GM23338 (cell line): Measurements from ENCODE around the gene INO80B. TPM values are rescaled to one million over a fixed set of nuclear protein-coding genes. Genes with fewer than 3 reads are reported as not detected.

Experiments
- ATAC-seq: fragments of 200-7000 bp; cut with Tn5 transposase; 3 replicates; pipeline ENCODE4 v1.9.1; 2020
- DNase-seq: peaks from one replicate; pipeline ENCODE4 v3.0.0-alpha.2; 2015; ENCODE audit warnings: low spot score
- H2AFZ ChIP-seq: fragments of 200-600 bp; sonication (generic); 2 replicates; pipeline ENCODE4 v1.8.0; 2016; ENCODE audit warnings: antibody characterized with exemption, mild to moderate bottlenecking, moderate library complexity
- H3F3A ChIP-seq: fragments of 200-600 bp; sonication (generic); replicated peaks from 2 replicates; pipeline ENCODE4 v1.8.0; 2017; ENCODE audit warnings: antibody characterized with exemption, mixed run types, low read depth
- H3K27ac ChIP-seq: fragments of 200-600 bp; sonication (generic); 2 replicates; pipeline ENCODE4 v1.6.1; 2016; ENCODE audit warnings: low read depth
- H3K27me3 ChIP-seq: fragments of 200-600 bp; sonication (generic); 2 replicates; pipeline ENCODE4 v1.8.0; 2016; ENCODE audit warnings: mild to moderate bottlenecking, mixed run types, moderate library complexity; ENCODE audit not compliant: insufficient read depth
- H3K36me3 ChIP-seq: fragments of 200-600 bp; sonication (generic); 2 replicates; pipeline ENCODE4 v1.8.0; 2016; ENCODE audit warnings: mild to moderate bottlenecking; ENCODE audit not compliant: insufficient read depth
- H3K4me1 ChIP-seq: fragments of 200-600 bp; sonication (generic); 2 replicates; pipeline ENCODE4 v1.8.0; 2016; ENCODE audit warnings: mild to moderate bottlenecking, moderate library complexity; ENCODE audit not compliant: insufficient read depth
- H3K4me2 ChIP-seq: fragments of 200-600 bp; sonication (generic); 2 replicates; pipeline ENCODE4 v1.7.1; 2017; ENCODE audit warnings: mixed run types
- H3K4me3 ChIP-seq: fragments of 200-600 bp; sonication (generic); 2 replicates; pipeline ENCODE4 v1.6.1; 2016; ENCODE audit warnings: mixed run types
- H3K79me2 ChIP-seq: fragments of 200-600 bp; sonication (generic); replicated peaks from 2 replicates; pipeline ENCODE4 v1.8.0; 2017; ENCODE audit warnings: mild to moderate bottlenecking; ENCODE audit not compliant: insufficient read depth
- H3K9me2 ChIP-seq: fragments of 200-600 bp; sonication (generic); 2 replicates; pipeline ENCODE4 v1.8.0; 2017; ENCODE audit not compliant: insufficient read depth
- H4K20me1 ChIP-seq: fragments of 200-600 bp; sonication (generic); replicated peaks from 2 replicates; pipeline ENCODE4 v1.8.0; 2017; ENCODE audit warnings: mild to moderate bottlenecking; ENCODE audit not compliant: insufficient read depth
- H3K27ac Mint-ChIP-seq: 2 replicates; pipeline ENCODE4 v1.8.0; 2020; ENCODE audit warnings: inconsistent platforms, mild to moderate bottlenecking, moderate library complexity, mixed read lengths
- H3K27me3 Mint-ChIP-seq: 3 replicates; pipeline ENCODE4 v1.8.0; 2022; ENCODE audit warnings: low read depth, mild to moderate bottlenecking, moderate library complexity, mixed read lengths, inconsistent platforms; ENCODE audit not compliant: insufficient read depth, poor library complexity
- H3K36me3 Mint-ChIP-seq: 3 replicates; pipeline ENCODE4 v1.8.0; 2021; ENCODE audit warnings: low read depth, mild to moderate bottlenecking, inconsistent platforms, moderate library complexity, mixed read lengths
- H3K4me1 Mint-ChIP-seq: 3 replicates; pipeline ENCODE4 v1.8.0; 2020; ENCODE audit warnings: mild to moderate bottlenecking, inconsistent platforms, mixed read lengths
- H3K4me3 Mint-ChIP-seq: 3 replicates; pipeline ENCODE4 v1.8.0; 2021; ENCODE audit warnings: moderate library complexity, mild to moderate bottlenecking, inconsistent platforms, mixed read lengths
- H3K9me3 Mint-ChIP-seq: 3 replicates; pipeline ENCODE4 v1.8.0; 2020; ENCODE audit warnings: moderate library complexity, mild to moderate bottlenecking, inconsistent platforms, mixed read lengths
- CREB1 ChIP-seq: fragments of 250-450 bp; sonication (Bioruptor Pico); IDR thresholded peaks from 2 replicates; pipeline ENCODE4 v1.5.0; 2020; ENCODE audit warnings: low read depth, mild to moderate bottlenecking, moderate library complexity
- EZH2 ChIP-seq: fragments of 200-600 bp; sonication (generic); IDR thresholded peaks from one replicate; pipeline ENCODE4 v1.8.0; 2017; ENCODE audit warnings: antibody characterized with exemption, mild to moderate bottlenecking, low read depth; ENCODE audit not compliant: unreplicated experiment
- EZH2phosphoT487 ChIP-seq: fragments of 200-600 bp; sonication (generic); IDR thresholded peaks from one replicate; pipeline ENCODE4 v1.8.1; 2018; ENCODE audit warnings: antibody characterized with exemption; ENCODE audit not compliant: unreplicated experiment
- JUNB ChIP-seq: IDR thresholded peaks from one replicate; pipeline ENCODE4 v1.6.1; 2016; ENCODE audit warnings: antibody characterized with exemption; ENCODE audit not compliant: unreplicated experiment
- NANOG ChIP-seq: IDR thresholded peaks from 2 replicates; pipeline ENCODE4 v1.6.1; 2016; ENCODE audit warnings: antibody characterized with exemption, borderline replicate concordance
- POLR2AphosphoS5 ChIP-seq: IDR thresholded peaks from 2 replicates; pipeline ENCODE4 v1.6.1; 2016; ENCODE audit warnings: antibody characterized with exemption, low read depth
- STAT1 ChIP-seq: IDR thresholded peaks from one replicate; pipeline ENCODE4 v1.6.1; 2016; ENCODE audit warnings: antibody characterized with exemption; ENCODE audit not compliant: unreplicated experiment
- ZNF114 ChIP-seq: fragments of 250-450 bp; sonication (Bioruptor Pico); IDR thresholded peaks from 2 replicates; pipeline ENCODE4 v1.5.0; 2020; ENCODE audit warnings: mild to moderate bottlenecking, moderate library complexity
- polyA plus RNA-seq: library from polyadenylated mRNA; unstranded; fragments of >200 nt; fragmentation: Nextera tagmentation; extraction: Ambion mirVana; gene quantifications from 2 replicates; pipeline ENCODE4 v1.2.1, GENCODE V29; 2016
- total RNA-seq: library from RNA; depleted of rRNA; stranded (reverse); fragments of >200 nt; shearing (Covaris generic); gene quantifications from 2 replicates; pipeline ENCODE4 v1.2.3, GENCODE V29; 2014
- TF ChIP-seq, protein P1 (sequence below): IDR thresholded peaks from one replicate; pipeline ENCODE4 v1.6.1; 2018; ENCODE audit warnings: antibody characterized with exemption; ENCODE audit not compliant: unreplicated experiment
- TF ChIP-seq, protein P2 (sequence below): IDR thresholded peaks from 2 replicates; pipeline ENCODE4 v1.6.1; 2016; ENCODE audit warnings: antibody characterized with exemption

The INO80B gene
- total and polyA plus RNA-seq, 2 experiments from 2014 or later: 5.1 to 21.8 TPM

DNA sequence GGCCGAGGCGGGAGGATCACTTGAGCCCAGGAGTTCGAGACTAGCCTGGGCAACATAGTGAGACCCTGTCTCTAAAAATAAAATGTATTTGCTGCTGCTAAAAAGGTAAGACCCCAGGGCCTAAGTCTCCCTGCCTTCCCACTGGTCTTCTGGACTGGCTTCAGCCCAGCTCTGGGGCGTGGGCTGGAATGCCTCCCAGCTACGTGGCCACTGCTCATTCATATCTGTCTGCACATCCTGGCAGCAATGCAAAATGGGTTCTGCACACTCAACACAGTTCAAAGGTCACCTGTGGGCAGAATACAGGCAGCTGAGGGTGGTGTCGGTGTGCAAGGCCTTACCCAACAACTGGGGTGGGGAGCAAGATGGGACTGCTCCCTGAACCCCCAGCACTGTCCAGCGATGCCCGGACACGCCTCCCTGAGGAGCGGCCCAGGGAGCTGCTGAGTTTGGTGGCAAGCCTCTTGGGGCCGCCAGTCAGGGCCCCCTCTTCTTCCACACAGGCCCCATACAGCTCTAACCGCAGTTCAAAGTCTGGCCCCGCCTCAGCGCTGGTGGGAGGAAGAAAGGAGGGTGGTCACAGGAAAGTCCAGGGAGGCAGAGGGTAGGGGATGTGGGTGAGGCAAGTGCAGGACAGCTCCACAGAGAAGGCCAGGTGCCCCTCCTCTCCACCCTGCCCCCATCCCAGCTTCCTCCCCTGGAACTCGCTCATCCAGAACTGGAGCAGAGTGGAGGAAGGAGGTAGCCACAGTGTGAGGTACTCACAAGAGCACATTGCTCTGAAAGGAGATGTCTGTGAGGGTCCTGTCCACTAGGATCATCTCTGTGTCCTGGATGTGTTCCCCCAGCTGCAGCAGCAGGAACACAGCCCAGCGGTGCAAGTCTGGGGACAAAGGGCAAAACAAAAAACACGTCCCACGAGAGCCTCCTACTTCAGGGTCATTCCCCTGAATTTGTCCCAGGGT lies 25.1 kb upstream of the INO80B start:
- DNase-seq (no peak), ATAC-seq (no peak)
- H3F3A ChIP-seq: 0 out of 2 replicates have a peak, but pooled peaks cover 7% of the 10 kb centered on the region
- Mint-ChIP-seq H3K9me3 (no peaks in the 10 kb centered on the region), H3K27me3 (peaks cover 11% of the 10 kb centered on the region), H3K27ac (no peak overlapping the region), H3K36me3 (peaks cover 79% of the 10 kb centered on the region), H3K4me3 (no peak overlapping the region), H3K4me1 (no peaks in the 10 kb centered on the region)
- peaks cover 10% of the 10 kb centered on the region for H3K79me2 ChIP-seq
- no peaks in the 10 kb centered on the region for H3K9me2 ChIP-seq
- no peaks in the 10 kb centered on the region for H3K4me1 ChIP-seq
- TF ChIP-seq EZH2 (no peak), STAT1 (no peak), JUNB (no peak), EZH2phosphoT487 (no peak), ZNF114 (CRISPR knock-in tag) (no peak), NANOG (no peak), CREB1 (no peak)
- TF ChIP-seq, protein P1, sequence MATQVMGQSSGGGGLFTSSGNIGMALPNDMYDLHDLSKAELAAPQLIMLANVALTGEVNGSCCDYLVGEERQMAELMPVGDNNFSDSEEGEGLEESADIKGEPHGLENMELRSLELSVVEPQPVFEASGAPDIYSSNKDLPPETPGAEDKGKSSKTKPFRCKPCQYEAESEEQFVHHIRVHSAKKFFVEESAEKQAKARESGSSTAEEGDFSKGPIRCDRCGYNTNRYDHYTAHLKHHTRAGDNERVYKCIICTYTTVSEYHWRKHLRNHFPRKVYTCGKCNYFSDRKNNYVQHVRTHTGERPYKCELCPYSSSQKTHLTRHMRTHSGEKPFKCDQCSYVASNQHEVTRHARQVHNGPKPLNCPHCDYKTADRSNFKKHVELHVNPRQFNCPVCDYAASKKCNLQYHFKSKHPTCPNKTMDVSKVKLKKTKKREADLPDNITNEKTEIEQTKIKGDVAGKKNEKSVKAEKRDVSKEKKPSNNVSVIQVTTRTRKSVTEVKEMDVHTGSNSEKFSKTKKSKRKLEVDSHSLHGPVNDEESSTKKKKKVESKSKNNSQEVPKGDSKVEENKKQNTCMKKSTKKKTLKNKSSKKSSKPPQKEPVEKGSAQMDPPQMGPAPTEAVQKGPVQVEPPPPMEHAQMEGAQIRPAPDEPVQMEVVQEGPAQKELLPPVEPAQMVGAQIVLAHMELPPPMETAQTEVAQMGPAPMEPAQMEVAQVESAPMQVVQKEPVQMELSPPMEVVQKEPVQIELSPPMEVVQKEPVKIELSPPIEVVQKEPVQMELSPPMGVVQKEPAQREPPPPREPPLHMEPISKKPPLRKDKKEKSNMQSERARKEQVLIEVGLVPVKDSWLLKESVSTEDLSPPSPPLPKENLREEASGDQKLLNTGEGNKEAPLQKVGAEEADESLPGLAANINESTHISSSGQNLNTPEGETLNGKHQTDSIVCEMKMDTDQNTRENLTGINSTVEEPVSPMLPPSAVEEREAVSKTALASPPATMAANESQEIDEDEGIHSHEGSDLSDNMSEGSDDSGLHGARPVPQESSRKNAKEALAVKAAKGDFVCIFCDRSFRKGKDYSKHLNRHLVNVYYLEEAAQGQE: no peak
- TF ChIP-seq, protein P2, sequence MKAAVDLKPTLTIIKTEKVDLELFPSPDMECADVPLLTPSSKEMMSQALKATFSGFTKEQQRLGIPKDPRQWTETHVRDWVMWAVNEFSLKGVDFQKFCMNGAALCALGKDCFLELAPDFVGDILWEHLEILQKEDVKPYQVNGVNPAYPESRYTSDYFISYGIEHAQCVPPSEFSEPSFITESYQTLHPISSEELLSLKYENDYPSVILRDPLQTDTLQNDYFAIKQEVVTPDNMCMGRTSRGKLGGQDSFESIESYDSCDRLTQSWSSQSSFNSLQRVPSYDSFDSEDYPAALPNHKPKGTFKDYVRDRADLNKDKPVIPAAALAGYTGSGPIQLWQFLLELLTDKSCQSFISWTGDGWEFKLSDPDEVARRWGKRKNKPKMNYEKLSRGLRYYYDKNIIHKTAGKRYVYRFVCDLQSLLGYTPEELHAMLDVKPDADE: no peak
- H4K20me1 ChIP-seq: peaks cover 8% of the 10 kb centered on the region; the same call in 1 of the 2 replicates
- H3K4me2 ChIP-seq: no peak overlapping the region
- H3K4me3 ChIP-seq: no peak overlapping the region
- peaks cover 8% of the 10 kb centered on the region; the same call in 1 of the 2 replicates for H3K36me3 ChIP-seq
- no peaks in the 10 kb centered on the region for H3K27me3 ChIP-seq
- no peak overlapping the region for H3K27ac ChIP-seq
- no peak overlapping the region for H2AFZ ChIP-seq

GRCh38 chr2:74430502-74430901 lies 24.4 kb upstream of the INO80B start:
- no peak overlapping the region for H3K4me3 ChIP-seq
- no peak overlapping the region for H3K4me2 ChIP-seq
- TF ChIP-seq POLR2AphosphoS5 (no peak), JUNB (no peak)
- H2AFZ ChIP-seq: no peak overlapping the region
- peaks cover 16% of the 10 kb centered on the region for H4K20me1 ChIP-seq
- peaks cover 17% of the 10 kb centered on the region for H3K79me2 ChIP-seq
- no peaks in the 10 kb centered on the region for H3K9me3 Mint-ChIP-seq
- 0 out of 2 replicates have a peak, but pooled peaks cover 7% of the 10 kb centered on the region for H3F3A ChIP-seq
- no peak overlapping the region for H3K27ac ChIP-seq
- no peak overlapping the region for H3K4me3 Mint-ChIP-seq
- H3K36me3 ChIP-seq: peaks cover 8% of the 10 kb centered on the region; the same call in 1 of the 2 replicates
- no peak overlapping the region for H3K27ac Mint-ChIP-seq
- no peaks in the 10 kb centered on the region for H3K9me2 ChIP-seq
- DNase-seq: no peak
- H3K4me1 Mint-ChIP-seq: peaks cover 2% of the 10 kb centered on the region; the same call in 1 of the 3 replicates
- no peak for ATAC-seq
- no peaks in the 10 kb centered on the region for H3K27me3 ChIP-seq
- peaks cover 73% of the 10 kb centered on the region for H3K36me3 Mint-ChIP-seq
- no peaks in the 10 kb centered on the region for H3K4me1 ChIP-seq
- H3K27me3 Mint-ChIP-seq: peaks cover 5% of the 10 kb centered on the region
